ENCODE results near the gene RYR1. TPM values are rescaled to one million over a fixed set of nuclear protein-coding genes. Genes with fewer than 3 reads are reported as not detected.

The RYR1 gene
- total and polyA plus RNA-seq, 10 of the 15 experiments (the other 5 are each of a cell fraction or from before 2014, with no cell fraction given): under 0.01 to 0.32 (median 0.07) TPM; not detected in 1

DNA sequence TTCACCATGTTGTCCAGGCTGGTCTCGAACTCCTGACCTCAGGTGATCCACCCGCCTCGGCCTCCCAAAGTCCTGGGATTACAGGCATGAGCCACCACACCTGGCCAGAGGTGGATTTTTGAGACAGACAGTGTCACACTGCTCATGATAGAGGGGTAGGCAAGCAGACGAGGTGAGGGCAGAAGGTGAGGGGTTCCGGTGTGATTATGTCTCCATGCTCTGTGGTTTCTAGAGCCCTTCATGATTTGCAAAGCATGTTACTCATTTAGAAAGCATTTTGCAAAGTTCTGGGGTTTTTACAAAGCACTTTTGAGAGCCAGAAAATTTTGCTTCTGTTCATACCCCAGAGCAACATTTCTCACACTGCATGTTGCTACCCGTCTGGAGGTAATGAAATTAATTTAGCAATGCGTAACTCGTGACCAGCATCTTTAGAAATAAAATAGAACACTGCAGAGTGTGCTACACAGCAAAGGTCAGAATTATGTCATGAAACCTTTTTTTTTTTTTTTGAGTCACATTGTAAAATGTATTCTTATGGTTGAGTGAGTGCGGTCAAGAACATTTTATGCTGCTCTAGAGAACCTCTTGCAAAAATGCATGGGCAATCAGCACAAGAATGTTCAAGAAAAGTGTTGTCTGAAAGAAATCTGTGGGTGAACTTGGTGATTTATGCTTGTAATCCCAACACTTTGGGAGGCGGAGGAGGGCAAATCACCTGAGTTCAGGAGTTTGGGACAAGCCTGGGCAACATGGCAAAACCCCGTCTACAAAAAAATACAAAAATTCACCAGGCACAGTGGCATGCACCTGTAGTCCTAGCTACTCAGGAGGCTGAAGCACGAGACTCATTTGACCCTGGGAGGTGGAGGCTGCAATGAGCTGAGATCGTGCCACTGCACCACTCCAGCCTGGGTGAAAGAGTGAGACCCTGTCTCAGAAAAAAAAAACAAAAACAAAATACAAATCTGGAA lies 126.2 kb downstream of the RYR1 start (continued):
- no peak for TF ChIP-seq SREBF1 (IDR thresholded peaks at IDR 0.05; ENCODE audit: low read length)
- peak; percentile 61; the same call in 1 of the 2 replicates for TF ChIP-seq ZNF592 (IDR thresholded peaks at IDR 0.05)
- peak; percentile 94 for TF ChIP-seq PML (IDR thresholded peaks at IDR 0.05; ENCODE audit: low read length)
- TF ChIP-seq NFYB (IDR thresholded peaks at IDR 0.05; ENCODE audit: insufficient read depth, low read depth, low read length): no peak
- peak; percentile 95 for TF ChIP-seq CREB1 (IDR thresholded peaks at IDR 0.05; ENCODE audit: low read depth)
- peak; percentile 95 for TF ChIP-seq ZBED1 (IDR thresholded peaks at IDR 0.05; ENCODE audit: borderline replicate concordance)
- no peak for TF ChIP-seq NR2C2 (IDR thresholded peaks at IDR 0.05; ENCODE audit: borderline replicate concordance, control insufficient read depth, insufficient read length, low read depth)
- TF ChIP-seq WRNIP1 (IDR thresholded peaks at IDR 0.05; ENCODE audit: borderline replicate concordance, low read depth, low read length): no peak
- TF ChIP-seq SKIL (IDR thresholded peaks at IDR 0.05; ENCODE audit: low read depth, poor library complexity, severe bottlenecking): peak; percentile 100
- TF ChIP-seq GABPA (IDR thresholded peaks at IDR 0.05; ENCODE audit: low read depth): peak; percentile 64; the same call in 1 of the 2 replicates
- TF ChIP-seq ZNF687 (IDR thresholded peaks at IDR 0.05): no peak
- 0 out of 2 replicates have a peak, but pooled peaks have one; percentile 2 for TF ChIP-seq ZSCAN29 (IDR thresholded peaks at IDR 0.05)
- peak; percentile 87 for TF ChIP-seq HDGF (IDR thresholded peaks at IDR 0.05)
- TF ChIP-seq, protein P1, sequence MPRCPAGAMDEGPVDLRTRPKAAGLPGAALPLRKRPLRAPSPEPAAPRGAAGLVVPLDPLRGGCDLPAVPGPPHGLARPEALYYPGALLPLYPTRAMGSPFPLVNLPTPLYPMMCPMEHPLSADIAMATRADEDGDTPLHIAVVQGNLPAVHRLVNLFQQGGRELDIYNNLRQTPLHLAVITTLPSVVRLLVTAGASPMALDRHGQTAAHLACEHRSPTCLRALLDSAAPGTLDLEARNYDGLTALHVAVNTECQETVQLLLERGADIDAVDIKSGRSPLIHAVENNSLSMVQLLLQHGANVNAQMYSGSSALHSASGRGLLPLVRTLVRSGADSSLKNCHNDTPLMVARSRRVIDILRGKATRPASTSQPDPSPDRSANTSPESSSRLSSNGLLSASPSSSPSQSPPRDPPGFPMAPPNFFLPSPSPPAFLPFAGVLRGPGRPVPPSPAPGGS (IDR thresholded peaks at IDR 0.05; ENCODE audit: borderline replicate concordance, insufficient read depth, low read depth, low read length, poor library complexity, severe bottlenecking): peak; percentile 75
- peak; percentile 91; the same call in 1 of the 2 replicates for TF ChIP-seq CHD1 (IDR thresholded peaks at IDR 0.05; ENCODE audit: low read depth, low read length)
